ENCODE data around the gene UPK1A. TPM values are rescaled to one million over a fixed set of nuclear protein-coding genes. Genes with fewer than 3 reads are reported as not detected.

UPK1A gene
- total RNA-seq, 1 donor from 2014 or later: 0.18 TPM

- TF ChIP-seq CTCF (IDR thresholded peaks at IDR 0.05; ENCODE audit: insufficient read depth, low read depth, low read length): no peak
- no peak for TF ChIP-seq EZH2 (IDR thresholded peaks at IDR 0.05; ENCODE audit: insufficient read depth, low read length)
- Histone ChIP-seq H3K27me3 (ENCODE audit: insufficient read depth, low read length) (peaks cover 2% of the 10 kb centered on the region), H4K20me1 (ENCODE audit: insufficient read depth, low read length) (peaks cover 2% of the 10 kb centered on the region), H3K9ac (ENCODE audit: low read length) (no peak overlapping the region), H3K9me3 (ENCODE audit: insufficient read depth, low read depth, low read length) (no peaks in the 10 kb centered on the region), H3K27ac (ENCODE audit: low read depth, low read length) (no peak overlapping the region), H3K4me3 (ENCODE audit: insufficient read depth, low read depth, low read length) (no peak overlapping the region), H2AFZ (ENCODE audit: low read depth, low read length) (no peak overlapping the region), H3K4me2 (ENCODE audit: low read length) (no peak overlapping the region), H3K36me3 (ENCODE audit: insufficient read depth, low read length) (no peaks in the 10 kb centered on the region), H3K4me1 (ENCODE audit: insufficient read depth, low read length) (peaks cover 10% of the 10 kb centered on the region), H3K79me2 (ENCODE audit: insufficient read depth, low read length) (peaks cover 4% of the 10 kb centered on the region)
- DNase-seq (ENCODE audit: low read depth) (no peak), FAIRE-seq (no peak)
- Mint-ChIP-seq H3K9me3 (ENCODE audit: unreplicated experiment) (no peaks in the 10 kb centered on the region), H3K27me3 (ENCODE audit: low read depth, unreplicated experiment) (peaks cover 6% of the 10 kb centered on the region), H3K27ac (ENCODE audit: unreplicated experiment) (no peak overlapping the region), H3K4me3 (ENCODE audit: unreplicated experiment) (no peak overlapping the region), H3K4me1 (ENCODE audit: low read depth, unreplicated experiment) (peaks cover 2% of the 10 kb centered on the region), H3K36me3 (ENCODE audit: low read depth, unreplicated experiment) (peaks cover 8% of the 10 kb centered on the region)
These were observed 47.2 kb downstream of the UPK1A start for GRCh38 chr19:35713506-35713850.

GRCh38 chr19:35713904-35714495 lies 47.7 kb downstream of the UPK1A start:
- DNase-seq (ENCODE audit: low read depth) (no peak), FAIRE-seq (no peak)
- peaks cover 2% of the 10 kb centered on the region for H3K27me3 ChIP-seq (ENCODE audit: insufficient read depth, low read length)
- peaks cover 6% of the 10 kb centered on the region for H3K27me3 Mint-ChIP-seq (ENCODE audit: low read depth, unreplicated experiment)
- no peak overlapping the region for H2AFZ ChIP-seq (ENCODE audit: low read depth, low read length)
- no peaks in the 10 kb centered on the region for H3K36me3 ChIP-seq (ENCODE audit: insufficient read depth, low read length)
- H3K27ac ChIP-seq (ENCODE audit: low read depth, low read length): no peak overlapping the region
- H3K9me3 ChIP-seq (ENCODE audit: insufficient read depth, low read depth, low read length): no peaks in the 10 kb centered on the region
- H3K4me1 ChIP-seq (ENCODE audit: insufficient read depth, low read length): peaks cover 12% of the 10 kb centered on the region
- no peak overlapping the region for H3K27ac Mint-ChIP-seq (ENCODE audit: unreplicated experiment)
- TF ChIP-seq EZH2 (IDR thresholded peaks at IDR 0.05; ENCODE audit: insufficient read depth, low read length): no peak
- TF ChIP-seq CTCF (IDR thresholded peaks at IDR 0.05; ENCODE audit: insufficient read depth, low read depth, low read length): no peak
- H3K4me1 Mint-ChIP-seq (ENCODE audit: low read depth, unreplicated experiment): peaks cover 2% of the 10 kb centered on the region
- no peak overlapping the region for H3K4me3 Mint-ChIP-seq (ENCODE audit: unreplicated experiment)
- H4K20me1 ChIP-seq (ENCODE audit: insufficient read depth, low read length): peaks cover 7% of the 10 kb centered on the region
- H3K4me2 ChIP-seq (ENCODE audit: low read length): no peak overlapping the region
- H3K9ac ChIP-seq (ENCODE audit: low read length): no peak overlapping the region
- H3K36me3 Mint-ChIP-seq (ENCODE audit: low read depth, unreplicated experiment): peaks cover 8% of the 10 kb centered on the region
- H3K4me3 ChIP-seq (ENCODE audit: insufficient read depth, low read depth, low read length): no peak overlapping the region
- H3K9me3 Mint-ChIP-seq (ENCODE audit: unreplicated experiment): no peaks in the 10 kb centered on the region
- H3K79me2 ChIP-seq (ENCODE audit: insufficient read depth, low read length): peaks cover 10% of the 10 kb centered on the region

GRCh38 chr19:35714601-35715354 lies 48.5 kb downstream of the UPK1A start:
- no peak for TF ChIP-seq CTCF (IDR thresholded peaks at IDR 0.05; ENCODE audit: insufficient read depth, low read depth, low read length)
- TF ChIP-seq EZH2 (IDR thresholded peaks at IDR 0.05; ENCODE audit: insufficient read depth, low read length): no peak
- H3K4me3 ChIP-seq (ENCODE audit: insufficient read depth, low read depth, low read length): no peak overlapping the region

More at GRCh38 chr19:35714601-35715354, 48.5 kb downstream of the UPK1A start:
- Mint-ChIP-seq H3K27ac (ENCODE audit: unreplicated experiment) (no peak overlapping the region), H3K27me3 (ENCODE audit: low read depth, unreplicated experiment) (peaks cover 6% of the 10 kb centered on the region), H3K9me3 (ENCODE audit: unreplicated experiment) (no peaks in the 10 kb centered on the region), H3K4me3 (ENCODE audit: unreplicated experiment) (no peak overlapping the region), H3K36me3 (ENCODE audit: low read depth, unreplicated experiment) (peaks cover 8% of the 10 kb centered on the region), H3K4me1 (ENCODE audit: low read depth, unreplicated experiment) (peaks cover 6% of the 10 kb centered on the region)
- FAIRE-seq (no peak), DNase-seq (ENCODE audit: low read depth) (no peak)
- no peaks in the 10 kb centered on the region for H3K36me3 ChIP-seq (ENCODE audit: insufficient read depth, low read length)
- peaks cover 17% of the 10 kb centered on the region for H3K79me2 ChIP-seq (ENCODE audit: insufficient read depth, low read length)
- H3K4me2 ChIP-seq (ENCODE audit: low read length): no peak overlapping the region
- H3K27ac ChIP-seq (ENCODE audit: low read depth, low read length): no peak overlapping the region
- peaks cover 2% of the 10 kb centered on the region for H3K27me3 ChIP-seq (ENCODE audit: insufficient read depth, low read length)
- H3K9me3 ChIP-seq (ENCODE audit: insufficient read depth, low read depth, low read length): no peaks in the 10 kb centered on the region
- peaks cover 15% of the 10 kb centered on the region for H4K20me1 ChIP-seq (ENCODE audit: insufficient read depth, low read length)
- H3K4me1 ChIP-seq (ENCODE audit: insufficient read depth, low read length): peaks cover 18% of the 10 kb centered on the region
- H2AFZ ChIP-seq (ENCODE audit: low read depth, low read length): no peak overlapping the region
- H3K9ac ChIP-seq (ENCODE audit: low read length): no peak overlapping the region

Data from astrocyte (in vitro differentiated cells and primary cell).